Eye (tissue), 1 donor: ENCODE measurements around the gene DNLZ.
A peak's percentile ranks its signal among the peaks of the same experiment; 100 is the strongest.

Source experiments
- DNase-seq: peaks from one replicate; pipeline ENCODE4 v3.0.0-alpha.2; 2015

The DNLZ gene

GRCh38 chr9:136374183-136374575 lies 10.6 kb upstream of the DNLZ start:
- DNase-seq = no peak

- peak; percentile 74 for DNase-seq
These were observed 10.0 kb upstream of the DNLZ start, which contains the start of gene CARD9 for GRCh38 chr9:136373300-136374182. Gene CARD9 (minus strand): TSS chr9:136373669. CDS start chr9:136372078, 1,591 bp downstream.

GRCh38 chr9:136372561-136373299 lies 9.2 kb upstream of the DNLZ start:
- DNase-seq = peak; percentile 76

GRCh38 chr9:136372006-136372405 lies 8.5 kb upstream of the DNLZ start:
- DNase-seq = no peak

GRCh38 chr9:136371533-136371880 lies 8.0 kb upstream of the DNLZ start:
- DNase-seq = no peak

- no peak for DNase-seq
These were observed 7.4 kb upstream of the DNLZ start for GRCh38 chr9:136370687-136371532.

- no peak for DNase-seq
These were observed 6.5 kb upstream of the DNLZ start for GRCh38 chr9:136370037-136370436.

- no peak for DNase-seq
These were observed 4.6 kb upstream of the DNLZ start for GRCh38 chr9:136368190-136368589.

- DNase-seq = no peak
These were observed 4.0 kb upstream of the DNLZ start for GRCh38 chr9:136367296-136368145.

GRCh38 chr9:136366826-136367225 lies 3.3 kb upstream of the DNLZ start:
- DNase-seq = no peak

- DNase-seq = no peak
These were observed 2.3 kb upstream of the DNLZ start for GRCh38 chr9:136365775-136366222.

GRCh38 chr9:136364942-136365774 lies 1.6 kb upstream of the DNLZ start:
- peak; percentile 63 for DNase-seq

- DNase-seq = no peak
These were observed 605 bp upstream of the DNLZ start for GRCh38 chr9:136363949-136364748.

- DNase-seq = no peak
These were observed 1.1 kb downstream of the DNLZ start for GRCh38 chr9:136362450-136362784.

GRCh38 chr9:136361754-136362449 lies 1.6 kb downstream of the DNLZ start:
- no peak for DNase-seq

GRCh38 chr9:136361047-136361753 lies 2.3 kb downstream of the DNLZ start:
- no peak for DNase-seq

GRCh38 chr9:136359774-136360718 lies 3.5 kb downstream of the DNLZ start:
- DNase-seq = no peak

GRCh38 chr9:136358888-136359287 lies 4.7 kb downstream of the DNLZ start:
- DNase-seq = no peak
